Endothelial cell of umbilical vein (primary cell): ENCODE measurements around the gene MRPS11. TPM values are rescaled to one million over a fixed set of nuclear protein-coding genes. Genes with fewer than 3 reads are reported as not detected.
"Not testable (repeated sequence)": the region's sequence is repeated elsewhere in the genome, so short reads cannot be mapped to it uniquely, and the experiment has no call there.

Source experiments
- BruUV-seq: library from RNA; stranded (reverse); fragments of 400-500 nt; replicated peaks from 2 replicates; lab custom pipeline; 2021; lab: Mats Ljungman, UMichigan
- CTCF ChIA-PET: fragments of 300-600, 350-600 bp; sonication (Branson Sonifier 250); formaldehyde crosslinking; loops from one replicate; lab custom pipeline; 2021; ENCODE audit warnings: antibody characterized with exemption, inconsistent platforms; lab: Charles Lee
- POLR2A ChIA-PET: fragments of 300-600, 350-600 bp; sonication (Branson Sonifier 250); formaldehyde crosslinking; loops from one replicate; lab custom pipeline; 2021; ENCODE audit warnings: antibody characterized with exemption, inconsistent platforms; lab: Charles Lee
- DNase-seq: peaks from one replicate; pipeline ENCODE4 v3.0.0-alpha.2; 2011; ENCODE audit warnings: low read depth, low spot score
- FAIRE-seq: peaks from 2 replicates; lab custom pipeline; 2011; peaks lifted over from hg19 to GRCh38; lab: Jason Lieb, UNC
- H2AFZ ChIP-seq: 2 replicates; pipeline ENCODE4 v1.6.0; 2012; ENCODE audit warnings: low read depth, low read length, control low read depth, inconsistent platforms
- H3K27ac ChIP-seq: 2 replicates; pipeline ENCODE4 v1.5.1; 2011; ENCODE audit warnings: low read depth, mild to moderate bottlenecking, control low read depth, low read length, moderate library complexity; ENCODE audit not compliant: insufficient read depth
- H3K27me3 ChIP-seq, 2 experiments: 2 replicates each; pipeline versions ENCODE4 v1.6.0 to v1.6.1; 2011; ENCODE audit warnings: low read length in 2 of 2, mixed read lengths in 1 of 2; ENCODE audit not compliant: control insufficient read depth in 2 of 2, insufficient read depth in 2 of 2
- H3K36me3 ChIP-seq, 2 experiments: 2 replicates in 1 of 2; 3 replicates in 1 of 2; pipeline ENCODE4 v1.5.1; 2011; ENCODE audit warnings: low read length in 2 of 2, mild to moderate bottlenecking in 1 of 2, moderate library complexity in 1 of 2; ENCODE audit not compliant: control insufficient read depth in 2 of 2, insufficient read depth in 2 of 2; ENCODE audit errors: extremely low read depth in 1 of 2
- H3K4me1 ChIP-seq: 3 replicates; pipeline ENCODE4 v1.5.1; 2011; ENCODE audit warnings: mild to moderate bottlenecking, low read length; ENCODE audit not compliant: control insufficient read depth, insufficient read depth; ENCODE audit errors: extremely low read depth
- H3K4me2 ChIP-seq: 2 replicates; pipeline ENCODE4 v1.6.1; 2011; ENCODE audit warnings: low read length, control low read depth, mixed read lengths; ENCODE audit not compliant: insufficient read depth
- H3K4me3 ChIP-seq, 3 experiments: fragments of 200-600 bp in 1 of 3; sonication (generic), shearing (Covaris generic) in 1 of 3; replicated peaks in 1 of 3; 2 replicates each; pipeline ENCODE4 v1.5.1; 2011 to 2016; ENCODE audit warnings: control low read depth in 3 of 3, low read length in 3 of 3, mild to moderate bottlenecking in 2 of 3, inconsistent platforms in 1 of 3, low read depth in 1 of 3, moderate library complexity in 1 of 3; ENCODE audit not compliant: insufficient read depth in 1 of 3
- H3K79me2 ChIP-seq: 2 replicates; pipeline ENCODE4 v1.6.0; 2012; ENCODE audit warnings: low read length, inconsistent platforms; ENCODE audit not compliant: control insufficient read depth, insufficient read depth
- H3K9ac ChIP-seq: replicated peaks from 2 replicates; pipeline ENCODE3; 2011; ENCODE audit warnings: low read length, control low read depth; ENCODE audit not compliant: insufficient read depth; ENCODE audit errors: extremely low read depth
- H3K9me1 ChIP-seq: replicated peaks from 3 replicates; pipeline ENCODE4 v1.6.0; 2011; ENCODE audit warnings: mild to moderate bottlenecking, low read length; ENCODE audit not compliant: control insufficient read depth, insufficient read depth; ENCODE audit errors: extremely low read depth
- H3K9me3 ChIP-seq: replicated peaks from 2 replicates; pipeline ENCODE4 v1.5.1; 2012; ENCODE audit warnings: low read length, inconsistent platforms; ENCODE audit not compliant: control insufficient read depth, insufficient read depth
- H4K20me1 ChIP-seq: replicated peaks from 2 replicates; pipeline ENCODE3; 2011; ENCODE audit warnings: mild to moderate bottlenecking, low read length; ENCODE audit not compliant: control insufficient read depth, insufficient read depth; ENCODE audit errors: extremely low read depth
- GATA2 ChIP-seq: IDR thresholded peaks from 2 replicates; pipeline ENCODE4 v1.7.0; 2011; ENCODE audit warnings: low read depth, mild to moderate bottlenecking, moderate library complexity, mixed read lengths, low read length; ENCODE audit not compliant: insufficient read length, insufficient read depth
- MAX ChIP-seq: IDR thresholded peaks from 2 replicates; pipeline ENCODE4 v1.6.1; 2011; ENCODE audit not compliant: insufficient read depth, insufficient read length
- dilution Hi-C: fragments of 300-500 bp; cut with MboI; formaldehyde crosslinking; loops from one replicate; pipeline ENCODE4 v1.15.0; 2019; ENCODE audit warnings: low sequenced_read_pairs; ENCODE audit not compliant: extremely low pct_ligation_motif_present
- intact Hi-C: fragments of 100-400 bp; cut with micrococcal nuclease; formaldehyde crosslinking; loops from one replicate; pipeline ENCODE4 v1.10.0; 2022
- polyA plus RNA-seq, 4 experiments: library from polyadenylated mRNA; depleted of rRNA in 3 of 4; stranded (reverse) in 3 of 4; unstranded in 1 of 4; fragments of >200 nt; gene quantifications; 2 replicates each; pipeline versions ENCODE4 v1.2.1 to v1.2.3, GENCODE V29; 2011 to 2012; ENCODE audit warnings: missing spikeins in 1 of 4
- total RNA-seq: library from RNA; stranded (reverse); gene quantifications from 2 replicates; pipeline ENCODE4 v1.2.3, GENCODE V29; 2021

The MRPS11 gene
- total and polyA plus RNA-seq, 2 donors (not counting 3 experiments of a cell fraction or from before 2014, with no cell fraction given) = 66.3 to 97.9 TPM

DNA sequence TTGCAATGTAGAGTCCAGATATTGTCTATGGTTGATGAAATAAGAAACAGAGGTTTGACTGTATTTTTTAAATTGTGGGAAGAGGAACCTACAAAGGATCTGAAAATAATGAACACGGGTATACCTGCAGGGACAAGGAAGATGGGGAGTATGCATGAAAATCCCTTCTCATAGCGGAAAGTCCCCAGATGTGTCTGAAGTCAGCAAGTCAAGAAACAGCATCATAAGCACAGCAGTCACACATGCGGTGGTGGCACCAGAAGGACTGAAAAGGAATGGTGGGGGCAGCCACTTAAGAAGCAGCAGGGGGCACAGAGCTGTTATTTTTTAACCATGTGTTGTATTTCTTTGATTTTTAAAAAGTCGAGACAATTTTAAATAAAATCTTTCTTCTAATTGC lies 4.7 kb downstream of the MRPS11 start:
- Histone ChIP-seq H3K36me3 (peaks cover 11% of the 10 kb centered on the region in 2 experiments), H3K9me3 (no peaks in the 10 kb centered on the region), H3K4me1 (peaks cover 8% of the 10 kb centered on the region), H3K4me2 (no peak overlapping the region), H3K27ac (no peak overlapping the region), H2AFZ (no peak overlapping the region), H3K27me3 (no peaks in the 10 kb centered on the region), H3K79me2 (peaks cover 30% of the 10 kb centered on the region), H3K9me1 (no peaks in the 10 kb centered on the region), H3K9ac (no peak overlapping the region), H3K4me3 (no peak overlapping the region), H4K20me1 (no peaks in the 10 kb centered on the region)
- FAIRE-seq = no peak
- no peak for TF ChIP-seq MAX
- TF ChIP-seq GATA2 = no peak
- ChIA-PET CTCF (no interaction called here), POLR2A (no interaction called here)
- BruUV-seq = no TSS peak
- dilution Hi-C loops = no loop called here
- DNase-seq = no peak
- intact Hi-C loops = no loop called here

GRCh38 chr15:88473661-88474293 lies 6.3 kb downstream of the MRPS11 start:
- BruUV-seq, FAIRE-seq, H3K9me3 ChIP-seq, H3K4me3 ChIP-seq, POLR2A ChIA-PET, H3K27ac ChIP-seq, H3K9me1 ChIP-seq, intact Hi-C loops, H2AFZ ChIP-seq, H4K20me1 ChIP-seq, H3K4me1 ChIP-seq, H3K9ac ChIP-seq, H3K4me2 ChIP-seq, CTCF ChIA-PET, DNase-seq, H3K27me3 ChIP-seq, dilution Hi-C loops: not testable (repeated sequence)
- peaks cover 19% of the 10 kb centered on the region for H3K79me2 ChIP-seq
- H3K36me3 ChIP-seq = peaks cover 11 to 16% of the 10 kb centered on the region in 2 experiments
